HEK293T (cell line): ENCODE results near the gene EPB41L2.

Experiments used
- BHLHE40 ChIP-seq: fragments of 450-650 bp; IDR thresholded peaks from 2 replicates; pipeline ENCODE4 v1.6.1; 2016; ENCODE audit warnings: mild to moderate bottlenecking, moderate library complexity, borderline replicate concordance
- ELF4 ChIP-seq: fragments of 450-650 bp; IDR thresholded peaks from 2 replicates; pipeline ENCODE4 v1.6.1; 2017; ENCODE audit warnings: antibody characterized with exemption
- FOXM1 ChIP-seq: fragments of 450-650 bp; IDR thresholded peaks from 2 replicates; pipeline ENCODE4 v1.6.1; 2017; ENCODE audit warnings: mild to moderate bottlenecking, borderline replicate concordance
- LEF1 ChIP-seq: fragments of 450-650 bp; IDR thresholded peaks from 2 replicates; pipeline ENCODE4 v1.6.1; 2017; ENCODE audit warnings: mild to moderate bottlenecking, borderline replicate concordance
- SP1 ChIP-seq: fragments of 450-650 bp; IDR thresholded peaks from 2 replicates; pipeline ENCODE4 v1.6.1; 2017
- SUZ12 ChIP-seq: fragments of 450-650 bp; IDR thresholded peaks from 2 replicates; pipeline ENCODE4 v1.6.1; 2016; ENCODE audit warnings: mild to moderate bottlenecking
- TARDBP ChIP-seq: fragments of 450-650 bp; IDR thresholded peaks from 2 replicates; pipeline ENCODE4 v1.6.1; 2016
- ZNF384 ChIP-seq: fragments of 450-650 bp; IDR thresholded peaks from 2 replicates; pipeline ENCODE4 v1.6.1; 2016

GRCh38 chr6:130923350-130923749 lies 139.7 kb downstream of the EPB41L2 start:
- no peak for TF ChIP-seq LEF1
- TF ChIP-seq ELF4, result no peak
- no peak for TF ChIP-seq ZNF384
- no peak for TF ChIP-seq SP1
- no peak for TF ChIP-seq SUZ12
- TF ChIP-seq FOXM1, result no peak
- no peak for TF ChIP-seq TARDBP
- no peak for TF ChIP-seq BHLHE40
